HG03457 (cell line): ENCODE results near the gene CMSS1.

Source experiments
- ATAC-seq: cut with Tn5 transposase; IDR thresholded peaks from one replicate; pipeline ENCODE4 v1.9.1; 2021; ENCODE audit warnings: moderate number of reproducible peaks; ENCODE audit not compliant: unreplicated experiment

CMSS1 gene

GRCh38 chr3:99954914-99955644, 137.4 kb downstream of the CMSS1 start:
- no peak for ATAC-seq

DNA sequence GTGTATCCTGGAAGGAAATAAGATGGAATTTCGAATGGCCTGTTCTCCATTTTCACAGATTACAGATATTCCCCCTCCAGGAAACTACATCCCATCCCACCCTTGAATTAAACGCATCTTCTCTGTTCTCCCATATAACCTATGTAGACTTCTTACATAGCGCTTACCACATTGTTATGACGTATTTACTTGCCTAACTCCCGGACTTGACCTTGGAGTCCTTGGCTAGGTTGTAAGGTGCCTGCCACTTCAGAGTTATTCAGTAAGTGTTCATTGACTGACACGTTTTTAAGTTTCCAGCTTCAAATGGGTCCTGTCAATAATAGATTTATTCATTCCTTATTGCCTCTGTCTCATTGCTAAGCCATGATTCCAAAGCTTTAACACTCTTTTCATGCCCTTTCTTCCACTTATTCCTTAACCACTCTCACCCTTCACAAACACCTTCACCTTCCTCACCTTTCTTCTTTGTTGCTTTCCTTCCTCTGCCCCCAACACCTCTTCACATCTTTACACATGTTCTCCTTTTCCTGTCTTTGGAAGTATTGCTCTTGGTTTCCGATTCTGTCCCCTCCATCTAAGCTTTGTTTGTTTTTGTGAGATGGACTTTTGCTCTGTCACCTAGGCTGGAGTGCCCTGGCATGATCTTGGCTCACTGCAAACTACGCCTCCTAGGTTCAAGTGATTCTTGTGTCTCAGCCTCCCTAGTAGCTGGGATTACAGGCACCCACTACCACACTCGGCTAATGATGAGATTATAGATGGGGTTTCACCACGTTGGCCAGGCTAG, 138.3 kb downstream of the CMSS1 start:
- no peak for ATAC-seq

DNA sequence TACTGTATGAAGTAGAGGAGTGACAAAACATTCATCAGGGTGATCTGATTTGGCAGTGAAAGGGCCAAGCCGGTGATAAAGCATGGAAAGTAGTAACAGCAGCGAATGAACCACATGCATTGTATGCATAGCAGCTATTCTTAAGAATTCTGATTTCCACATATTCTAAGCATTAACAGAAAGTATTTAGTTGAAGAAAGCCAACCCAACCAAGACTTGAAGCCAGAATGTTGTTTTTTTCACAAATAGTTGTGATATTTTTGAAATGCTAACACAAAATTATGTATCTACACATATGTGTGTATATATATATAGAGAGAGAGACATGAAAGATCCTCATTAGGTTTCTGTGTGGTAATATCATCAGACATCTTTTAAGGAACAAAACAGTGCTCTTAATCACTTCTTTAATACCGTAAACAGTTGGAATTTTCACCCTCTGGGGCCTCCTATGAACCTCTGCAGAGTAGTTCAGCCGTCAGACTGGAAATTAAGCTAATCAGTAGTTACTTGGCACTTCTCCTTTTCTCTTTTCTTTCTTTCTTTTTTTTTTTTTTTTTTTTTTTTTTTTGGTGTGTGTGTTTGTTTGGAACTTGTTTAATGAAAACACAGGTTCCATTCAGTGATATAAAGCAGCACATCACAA, 139.6 kb downstream of the CMSS1 start:
- ATAC-seq: no peak

DNA sequence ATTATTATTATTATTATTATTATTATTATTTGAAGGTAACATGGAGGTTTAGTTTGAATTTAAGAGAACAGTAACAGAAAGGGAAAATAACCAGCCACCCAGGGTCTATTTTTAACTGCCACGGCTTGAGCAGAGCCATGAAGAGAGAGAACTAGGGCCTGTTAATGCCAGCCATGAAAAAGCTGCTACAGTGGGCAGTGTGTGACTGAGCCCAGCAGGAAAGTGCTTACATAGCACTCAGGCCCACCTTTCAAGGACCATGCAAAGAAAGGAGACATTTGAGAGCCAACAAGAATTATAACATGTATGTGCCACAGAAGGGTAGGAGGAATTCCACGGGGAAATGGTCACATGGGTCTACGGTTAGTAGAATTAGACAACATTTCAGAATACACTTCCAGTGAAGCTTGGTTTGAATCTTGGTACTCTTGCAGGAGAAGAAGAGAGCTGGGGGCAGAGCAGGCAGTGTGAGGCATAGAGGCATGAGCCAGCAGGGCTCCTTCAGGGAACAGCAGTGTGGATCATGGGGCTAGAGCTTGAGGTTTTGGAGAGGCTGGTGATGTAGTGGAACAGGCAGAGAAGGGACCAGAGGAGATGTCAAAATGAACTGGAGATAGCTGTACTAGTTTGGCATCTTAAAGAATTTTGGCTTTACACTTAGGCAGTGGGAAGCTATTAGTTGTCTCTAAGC, 140.7 kb downstream of the CMSS1 start:
- ATAC-seq: no peak

DNA sequence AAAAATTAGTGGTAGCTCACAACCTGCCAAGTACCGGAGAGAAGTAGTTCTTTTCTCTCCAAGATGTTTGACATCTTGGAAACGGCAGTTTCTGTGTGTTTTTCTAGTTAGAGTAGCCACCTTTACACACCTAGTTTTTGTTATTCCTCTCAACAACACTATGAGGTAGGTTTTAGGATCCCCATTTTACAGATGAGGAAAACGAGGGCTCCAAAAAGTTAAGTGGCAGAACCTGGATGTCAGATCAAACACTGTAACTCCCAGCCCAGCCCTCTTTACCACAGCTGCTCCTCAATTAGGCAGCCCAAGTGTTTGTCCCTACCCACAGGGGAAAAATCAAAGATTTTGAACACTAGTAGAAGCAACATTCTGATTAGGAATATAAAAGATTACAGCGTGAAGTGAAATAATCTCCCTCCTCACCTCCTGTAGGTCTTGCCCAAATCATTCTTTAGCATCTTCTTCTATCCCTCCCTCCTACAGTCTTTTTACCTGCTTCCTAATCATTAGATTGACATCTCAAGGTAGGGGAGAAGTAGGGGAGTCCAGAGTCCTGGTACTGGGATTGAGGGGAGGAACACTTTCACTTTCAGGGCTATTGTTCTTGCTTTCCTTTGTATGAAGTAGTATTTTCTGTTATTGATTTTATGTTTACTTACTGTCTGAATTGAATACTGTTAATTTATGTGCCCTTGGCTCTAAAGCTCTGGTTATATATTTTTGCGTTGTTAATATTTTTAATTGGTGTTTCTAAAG, 142.6 kb downstream of the CMSS1 start:
- ATAC-seq: no peak

GRCh38 chr3:99960941-99961340, 143.3 kb downstream of the CMSS1 start:
- ATAC-seq: no peak

DNA sequence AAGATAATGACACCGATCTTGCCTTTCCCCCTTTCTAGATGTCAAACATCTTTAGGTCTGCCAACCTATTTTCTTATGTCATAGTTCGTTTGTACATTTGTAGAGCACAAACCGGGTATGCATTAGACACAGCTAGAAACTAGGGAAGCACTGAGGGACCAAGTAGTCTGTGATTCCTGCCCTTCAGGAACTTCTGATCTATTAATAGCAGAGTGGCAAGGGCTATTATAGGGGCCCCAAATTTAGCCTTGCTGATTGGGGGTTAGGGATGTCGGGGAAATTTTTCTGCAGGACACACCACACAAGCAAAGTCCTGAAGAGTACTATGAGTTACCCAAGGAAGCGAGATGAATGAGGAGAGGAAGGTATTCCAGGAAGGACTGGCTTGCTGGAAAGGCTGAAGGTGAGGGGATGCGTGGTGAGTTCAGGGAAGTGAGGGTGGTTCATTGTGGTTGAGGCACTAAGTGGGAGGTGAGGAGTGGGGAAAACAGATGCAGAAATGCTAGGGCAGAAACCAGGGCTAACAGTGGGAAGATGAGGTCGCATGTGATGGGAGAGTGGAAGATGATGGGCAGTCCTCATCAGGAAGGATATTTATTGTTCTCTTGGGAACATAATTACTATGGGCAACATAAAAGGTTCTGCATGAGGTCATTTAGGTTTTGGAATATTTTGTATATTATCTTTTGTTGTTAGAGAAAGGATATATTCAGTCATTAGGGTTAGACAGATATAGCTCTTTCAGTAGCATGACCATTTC, 144.3 kb downstream of the CMSS1 start:
- no peak for ATAC-seq

- no peak for ATAC-seq
These were observed 145.0 kb downstream of the CMSS1 start for GRCh38 chr3:99962703-99963102.

DNA sequence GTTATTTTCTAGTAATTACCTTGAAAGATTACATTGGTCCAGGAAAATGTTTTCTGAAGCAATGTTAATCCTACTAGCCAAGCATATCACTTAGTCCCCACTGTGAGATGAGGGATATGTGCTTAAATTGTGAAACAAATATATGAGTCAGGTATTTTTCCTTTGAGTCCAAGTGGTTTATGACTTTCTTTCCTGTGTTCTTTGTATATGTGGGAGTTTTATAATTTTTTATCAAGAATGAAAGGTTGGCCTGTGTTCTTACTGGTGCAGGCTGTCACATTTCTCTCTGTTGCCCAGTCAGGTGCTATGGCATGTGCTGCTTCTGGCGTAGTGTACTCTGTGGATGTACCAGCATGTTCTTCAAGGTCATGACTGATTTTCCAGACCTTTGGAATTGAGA, 147.4 kb downstream of the CMSS1 start:
- no peak for ATAC-seq

GRCh38 chr3:99965681-99966408, 148.2 kb downstream of the CMSS1 start:
- ATAC-seq: no peak

DNA sequence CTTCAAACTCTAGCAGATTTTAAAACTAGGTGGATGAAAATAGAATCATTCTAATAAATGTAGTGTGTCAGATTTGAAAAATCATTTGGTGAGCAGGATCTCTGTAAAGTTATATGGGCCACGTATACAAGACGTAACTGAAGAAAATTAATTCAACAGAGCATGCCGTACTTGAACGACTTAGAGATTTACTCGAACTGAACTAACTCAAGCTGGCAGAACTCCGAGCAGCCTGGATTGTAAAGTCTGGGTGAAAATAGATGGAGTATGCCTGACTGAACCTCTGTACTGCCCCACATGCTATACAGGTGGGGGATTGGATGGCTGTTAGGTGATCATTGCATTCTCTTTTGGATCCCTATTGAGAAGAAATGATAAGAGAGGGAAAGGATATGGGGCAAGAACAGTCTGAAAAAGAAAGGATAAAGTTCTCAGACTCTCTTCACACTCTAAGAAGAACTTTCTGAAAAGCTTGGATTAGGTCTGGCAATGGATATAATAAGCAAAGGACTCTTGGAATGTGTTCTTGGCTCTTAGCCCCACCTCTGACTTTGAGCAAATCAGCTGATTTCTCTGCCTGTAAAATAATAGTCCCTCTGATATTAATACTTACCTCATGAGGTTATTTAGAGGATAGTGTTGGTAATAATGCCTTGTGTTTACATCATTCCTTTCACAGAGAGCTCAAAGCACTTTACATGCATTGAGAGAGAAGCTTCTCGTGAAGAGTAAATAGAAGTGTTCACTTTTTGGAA, 149.2 kb downstream of the CMSS1 start:
- no peak for ATAC-seq

- ATAC-seq: no peak
These were observed 150.1 kb downstream of the CMSS1 start for GRCh38 chr3:99967796-99968195.

- no peak for ATAC-seq
These were observed 151.5 kb downstream of the CMSS1 start for GRCh38 chr3:99969136-99969535.

GRCh38 chr3:99970198-99970597, 152.5 kb downstream of the CMSS1 start:
- ATAC-seq: peak; percentile 91

DNA sequence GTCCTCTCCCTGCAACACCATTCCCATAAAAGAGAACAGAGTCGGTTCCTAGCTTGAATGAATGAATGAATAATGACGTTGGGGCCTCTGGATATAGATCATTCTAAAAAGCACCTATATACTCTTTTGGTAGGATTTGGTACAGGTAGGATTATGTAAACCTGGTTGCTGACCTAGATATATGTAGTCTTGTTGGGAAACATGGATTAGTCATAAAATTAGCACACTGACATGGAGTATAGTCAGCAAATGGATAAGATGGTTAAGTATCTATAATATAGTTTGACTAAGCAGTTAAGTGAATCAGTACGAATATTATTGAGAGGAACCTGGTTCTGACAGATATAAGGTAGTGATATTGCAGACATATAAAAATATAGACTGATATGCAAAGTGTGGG, 154.1 kb downstream of the CMSS1 start:
- no peak for ATAC-seq

DNA sequence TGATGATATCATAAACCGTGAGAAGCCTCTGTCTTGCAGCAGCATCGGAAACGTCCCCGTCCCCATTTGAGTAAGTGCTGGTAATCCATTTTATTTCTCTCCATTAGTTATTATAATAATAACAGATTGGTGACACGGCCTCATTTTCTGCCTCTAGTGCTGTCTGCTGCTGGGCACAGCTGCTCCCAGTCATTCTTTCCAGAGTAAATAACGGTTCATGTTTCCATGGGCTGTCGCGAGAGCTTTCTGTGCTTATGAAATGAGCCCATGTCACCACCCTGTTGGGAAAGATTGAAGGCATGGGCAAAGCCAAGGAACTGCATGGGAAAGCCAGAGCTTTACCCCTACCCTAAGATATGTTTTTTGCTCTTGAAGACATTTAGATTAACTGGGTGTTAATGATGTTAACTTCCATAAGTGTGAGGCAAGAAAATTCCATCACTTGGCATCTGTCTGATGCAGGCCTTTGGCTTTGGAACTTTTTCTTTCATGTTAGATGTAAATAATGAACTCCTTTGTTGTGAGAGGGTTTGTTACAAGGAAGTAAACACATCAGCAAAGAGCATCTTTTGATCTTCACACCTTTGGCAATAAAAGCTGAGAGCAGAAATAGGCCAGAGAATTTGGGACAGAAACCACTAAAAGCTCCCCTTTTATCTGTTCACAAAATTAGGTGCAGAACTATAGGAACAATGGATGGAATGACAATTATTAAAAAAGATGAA, 154.9 kb downstream of the CMSS1 start:
- no peak for ATAC-seq

GRCh38 chr3:99974989-99975388, 157.3 kb downstream of the CMSS1 start:
- no peak for ATAC-seq

DNA sequence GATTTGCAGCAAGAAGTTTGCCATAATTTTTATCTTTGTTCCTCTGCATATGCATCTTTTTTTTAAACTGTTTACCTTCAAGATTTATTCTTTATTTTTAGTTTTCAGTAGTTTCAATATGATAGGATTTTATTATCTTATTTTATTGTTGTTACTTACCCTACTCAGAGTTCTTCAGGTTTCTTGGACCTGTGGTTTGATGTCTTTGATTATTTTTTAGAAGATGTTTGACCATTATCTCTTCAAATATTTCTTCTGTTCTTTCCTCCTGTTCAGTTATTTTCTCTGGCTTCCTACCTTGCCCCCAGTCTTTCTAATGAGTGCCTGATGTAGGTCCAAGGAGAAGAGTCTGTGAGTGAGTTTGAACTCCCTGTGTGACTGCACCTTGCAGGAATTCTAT, 158.9 kb downstream of the CMSS1 start:
- ATAC-seq: no peak
